ENCODE measurements around the gene LGALS9C.
"Not testable (repeated sequence)": the region's sequence is repeated elsewhere in the genome, so short reads cannot be mapped to it uniquely, and the experiment has no call there.

Gene LGALS9C

GRCh38 chr17:18476508-18477308 is at the start of gene LGALS9C:
TSS of gene LGALS9C (plus strand) at chr17:18476789. CDS start at chr17:18476855, 66 bp downstream.
- DNase-seq, result not testable (repeated sequence)

GRCh38 chr17:18432206-18432605 is 44.4 kb upstream of the LGALS9C start:
- not testable (repeated sequence) for DNase-seq

- not testable (repeated sequence) for DNase-seq
Observed at GRCh38 chr17:18439465-18439870, 37.1 kb upstream of the LGALS9C start.

GRCh38 chr17:18442093-18442492 is 34.5 kb upstream of the LGALS9C start:
- DNase-seq, result not testable (repeated sequence)

DNA sequence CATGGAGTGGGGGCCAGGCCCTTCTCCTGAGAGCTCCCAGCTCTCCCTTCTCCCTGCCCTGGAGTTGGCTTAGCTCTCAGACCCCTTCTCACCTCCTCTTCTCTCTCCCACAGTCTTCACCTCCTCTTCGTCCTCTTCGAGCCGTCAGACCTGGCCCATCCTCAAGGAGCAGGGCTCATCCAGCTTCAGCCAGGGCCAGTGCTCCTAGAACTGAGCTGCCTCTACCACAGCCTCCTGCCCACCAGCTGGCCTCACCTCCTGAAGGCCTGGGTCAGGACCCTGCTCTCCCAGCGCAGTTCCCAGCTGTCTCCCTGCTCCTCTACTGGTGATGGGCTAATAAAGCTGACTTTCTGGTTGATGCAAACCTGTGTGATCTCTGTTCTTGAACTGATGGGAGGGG is 34.1 kb upstream of the LGALS9C start:
- not testable (repeated sequence) for DNase-seq

DNA sequence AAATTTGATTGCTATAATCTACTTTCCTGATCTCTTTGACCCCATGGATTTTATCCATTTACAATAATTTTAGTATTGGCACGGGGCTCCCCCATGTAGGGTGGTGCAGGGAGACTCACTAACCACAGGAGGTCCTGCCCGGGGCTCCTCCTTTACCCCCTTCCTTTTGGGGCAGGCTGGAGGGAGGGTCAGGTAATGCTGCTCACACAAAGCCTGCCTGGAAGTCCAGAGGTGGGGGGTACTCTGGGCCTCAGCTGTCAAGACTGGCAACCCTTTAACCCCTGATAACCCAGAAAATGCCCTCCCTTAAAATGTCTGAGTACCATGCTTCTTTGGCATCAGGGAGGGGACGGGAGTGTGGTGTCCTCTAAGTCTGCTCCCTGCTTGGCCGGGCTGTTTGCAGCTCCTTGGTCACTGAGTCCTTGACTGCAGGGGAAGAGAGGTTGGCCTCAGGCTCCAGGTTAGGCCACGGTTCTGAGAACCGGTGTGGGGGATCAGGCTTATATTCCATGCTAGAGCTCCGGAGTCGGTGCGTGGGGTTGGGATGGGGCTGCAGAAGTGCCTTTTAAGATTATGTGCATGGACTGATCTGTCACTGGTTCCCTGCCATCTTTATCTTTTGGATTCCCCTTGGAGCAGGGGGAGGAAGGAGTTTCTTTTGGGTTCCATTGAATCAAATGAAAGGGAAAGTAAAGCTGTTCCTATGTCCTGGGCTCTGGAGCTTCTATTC is 28.9 kb upstream of the LGALS9C start:
- DNase-seq, result not testable (repeated sequence)

DNA sequence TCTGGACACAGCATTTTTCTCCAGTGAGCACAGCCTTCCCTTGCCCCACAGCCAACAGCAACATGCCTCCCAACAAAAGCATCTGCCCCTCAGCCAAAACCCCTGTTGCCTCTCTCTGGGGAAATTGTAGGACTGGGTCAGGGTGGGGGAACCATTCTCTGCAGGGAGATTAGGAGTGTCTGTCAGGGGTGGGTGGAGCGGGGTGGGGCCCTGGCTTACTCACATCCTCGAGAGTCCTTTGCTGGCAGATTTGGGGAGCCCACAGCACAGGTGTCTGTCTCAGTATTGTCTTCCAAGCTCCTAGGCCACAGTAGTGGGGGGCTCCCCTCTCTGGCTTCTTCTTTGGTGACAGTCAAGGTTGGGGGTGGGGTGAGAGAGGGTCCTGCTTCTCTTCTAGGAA is 28.3 kb upstream of the LGALS9C start:
- DNase-seq, result not testable (repeated sequence)

DNA sequence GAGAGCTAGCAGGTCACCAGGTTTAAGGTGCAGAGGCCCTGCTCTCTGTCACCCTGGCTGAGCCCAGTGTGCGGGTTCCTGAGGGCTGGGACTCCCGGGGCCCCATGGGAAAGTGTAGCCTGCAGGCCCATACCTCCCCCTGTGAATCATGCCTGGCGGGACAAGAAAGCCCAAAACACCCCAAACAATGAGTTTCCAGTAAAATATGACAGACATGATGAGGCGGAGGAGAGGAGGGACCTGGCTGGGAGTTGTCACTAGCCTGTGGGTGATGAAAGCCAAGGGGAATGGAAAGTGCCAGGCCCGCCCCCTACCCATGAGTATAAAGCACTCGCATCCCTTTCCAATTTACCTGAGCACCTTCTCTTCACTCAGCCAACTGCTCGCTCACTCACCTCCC is 26.8 kb upstream of the LGALS9C start:
- not testable (repeated sequence) for DNase-seq

DNA sequence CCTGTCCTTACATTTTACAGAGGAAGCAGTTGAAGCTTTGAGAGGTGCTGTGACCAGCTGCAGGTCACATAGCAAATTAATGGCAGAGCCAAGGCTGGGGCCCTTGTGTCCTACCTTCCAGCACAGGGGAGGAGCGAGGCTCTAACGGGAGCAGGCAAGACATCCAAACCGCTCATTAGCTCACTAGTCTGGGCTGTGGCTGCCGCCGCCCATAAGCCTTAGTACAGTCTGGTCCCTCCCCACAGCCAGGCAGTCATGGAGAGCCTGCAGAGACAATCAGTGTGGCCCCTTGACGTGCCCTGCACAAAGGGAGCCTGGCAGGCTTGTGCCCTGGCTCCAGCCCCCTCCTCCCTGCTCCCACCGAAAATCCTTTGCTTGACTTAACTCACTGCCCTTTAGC is 25.6 kb upstream of the LGALS9C start:
- DNase-seq, result not testable (repeated sequence)

DNA sequence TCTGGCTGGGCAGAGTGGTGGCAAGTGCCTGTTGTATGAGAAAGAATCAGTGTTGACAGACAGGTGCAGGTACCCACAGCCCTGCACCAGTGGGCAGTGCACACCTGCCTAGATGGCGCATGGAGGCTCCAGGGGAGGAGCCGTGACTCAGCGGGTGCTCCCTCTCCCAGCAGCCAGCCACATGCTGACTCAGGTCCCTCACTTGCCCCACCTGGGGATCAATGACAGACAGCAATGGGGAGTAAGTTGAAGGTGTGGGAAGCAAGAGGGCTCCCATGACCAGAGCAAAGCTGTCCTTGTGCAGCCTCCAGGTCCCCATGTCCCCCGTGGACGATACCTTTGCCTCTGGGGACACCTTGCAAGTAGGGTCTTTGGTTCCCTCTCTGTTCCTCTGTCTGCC is 24.6 kb upstream of the LGALS9C start:
- DNase-seq, result not testable (repeated sequence)

GRCh38 chr17:18459035-18459434 is 17.6 kb upstream of the LGALS9C start:
- not testable (repeated sequence) for DNase-seq

- not testable (repeated sequence) for DNase-seq
Observed at GRCh38 chr17:18463831-18464502, 12.6 kb upstream of the LGALS9C start.

GRCh38 chr17:18466250-18466983 is 10.2 kb upstream of the LGALS9C start:
- DNase-seq, result not testable (repeated sequence)

GRCh38 chr17:18467001-18467400 is 9.6 kb upstream of the LGALS9C start:
- not testable (repeated sequence) for DNase-seq

GRCh38 chr17:18468472-18469171 is 8.0 kb upstream of the LGALS9C start:
- DNase-seq, result not testable (repeated sequence)

DNA sequence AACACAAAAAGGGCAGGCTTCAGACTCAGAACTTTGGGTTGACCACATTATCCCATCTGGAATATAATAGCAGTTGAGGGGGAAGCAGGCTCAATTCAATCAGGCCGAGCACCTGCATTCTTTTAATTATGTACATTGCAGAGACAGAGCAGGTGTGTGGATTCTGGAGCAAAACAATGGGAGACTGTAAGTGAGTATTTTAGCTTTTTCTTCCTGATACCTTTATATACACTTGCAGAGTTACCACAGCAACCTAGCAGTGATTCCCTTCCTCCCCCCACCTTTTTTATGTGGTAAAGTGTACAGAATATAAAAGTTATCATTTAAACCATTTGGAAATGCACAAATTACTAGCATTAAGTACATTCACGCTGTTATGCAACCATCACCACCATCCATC is 6.8 kb upstream of the LGALS9C start:
- not testable (repeated sequence) for DNase-seq

GRCh38 chr17:18470345-18470930 is 6.2 kb upstream of the LGALS9C start:
- not testable (repeated sequence) for DNase-seq

DNA sequence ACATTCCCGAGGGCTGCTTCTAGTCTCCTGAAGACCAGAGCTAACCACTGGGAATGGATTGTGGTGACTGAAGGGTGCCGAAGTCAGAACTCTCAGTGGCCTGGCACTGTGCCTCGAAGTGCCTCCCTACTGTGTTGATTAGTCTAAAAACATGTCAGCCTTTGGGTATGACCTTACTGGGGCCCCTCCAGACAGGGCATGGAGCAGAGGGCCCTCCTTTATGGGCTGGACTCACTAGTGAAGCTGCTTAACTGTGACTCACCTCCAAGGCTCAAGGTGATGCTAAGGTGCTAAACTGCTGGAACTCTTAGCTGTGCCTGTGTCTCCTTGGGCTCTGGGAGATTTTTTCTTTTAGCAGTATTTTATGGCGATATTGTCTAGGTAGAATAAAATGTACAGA is 2.6 kb upstream of the LGALS9C start:
- DNase-seq, result not testable (repeated sequence)

- DNase-seq, result not testable (repeated sequence)
Observed at GRCh38 chr17:18474754-18475153, 1.8 kb upstream of the LGALS9C start.

GRCh38 chr17:18477367-18477766 is 778 bp downstream of the LGALS9C start:
- not testable (repeated sequence) for DNase-seq

DNA sequence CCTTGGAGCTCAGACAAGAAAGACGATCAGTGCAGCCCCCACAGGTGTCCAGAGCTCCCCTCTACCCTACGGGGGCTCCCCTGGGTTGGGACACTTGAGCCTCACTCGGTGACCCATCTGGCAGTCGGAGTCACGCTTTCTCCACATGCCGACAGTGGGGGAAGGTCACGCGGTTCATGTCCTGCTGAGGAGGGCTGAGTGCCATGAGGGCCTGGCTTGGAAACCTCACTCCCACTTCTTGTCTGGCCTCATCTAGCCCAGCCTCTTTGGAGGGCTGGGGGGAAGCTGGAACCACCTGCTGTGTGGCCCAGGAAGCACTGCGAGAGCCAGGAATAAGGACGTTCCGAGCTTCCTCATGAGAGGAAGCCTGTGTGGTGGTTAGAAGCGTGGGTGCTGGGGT is 1.8 kb downstream of the LGALS9C start:
- not testable (repeated sequence) for DNase-seq

Data from hippocampal formation (tissue), 2 donors.